Brain pericyte (primary cell): ENCODE results near the gene DIS3L2.

Experiments used
- DNase-seq: peaks from one replicate; pipeline ENCODE4 v3.0.0-alpha.2; 2012; ENCODE audit warnings: low read depth, low spot score

Gene DIS3L2

DNA sequence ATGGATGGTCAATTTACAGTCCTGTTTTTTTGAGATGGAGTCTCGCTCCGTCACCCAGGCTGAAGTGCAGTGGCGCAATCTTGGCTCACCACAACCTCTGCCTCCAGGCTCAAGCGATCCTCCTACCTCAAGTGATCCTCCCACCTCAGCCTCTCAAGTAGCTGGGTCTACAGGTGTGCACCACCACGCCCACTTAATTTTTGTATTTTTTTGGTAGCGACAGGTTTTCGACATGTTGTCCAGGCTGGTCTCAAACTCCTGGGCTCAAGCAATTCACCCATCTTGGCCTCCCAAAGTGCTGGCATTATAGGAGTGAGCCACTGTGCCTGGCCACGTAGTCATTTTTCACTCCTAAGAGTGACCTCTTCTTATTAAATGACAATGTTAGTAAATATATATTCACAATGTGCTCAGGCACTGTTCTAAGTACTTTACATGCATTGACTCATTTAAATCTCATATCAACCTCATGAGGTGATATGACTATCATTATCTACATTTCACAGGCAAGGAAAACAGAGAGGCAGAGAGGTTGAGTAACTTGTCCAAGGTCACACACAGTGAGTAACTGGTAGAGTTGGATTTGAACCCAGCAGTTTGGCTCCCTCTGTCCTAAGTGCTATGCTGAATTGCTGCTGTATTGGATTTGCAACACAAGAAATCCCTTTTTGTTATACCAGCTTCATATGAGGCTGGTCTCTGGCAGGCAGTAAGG, 5.6 kb upstream of the DIS3L2 start:
- no peak for DNase-seq

- DNase-seq, result no peak
Observed at GRCh38 chr2:231957913-231958763, 3.4 kb upstream of the DIS3L2 start.

DNA sequence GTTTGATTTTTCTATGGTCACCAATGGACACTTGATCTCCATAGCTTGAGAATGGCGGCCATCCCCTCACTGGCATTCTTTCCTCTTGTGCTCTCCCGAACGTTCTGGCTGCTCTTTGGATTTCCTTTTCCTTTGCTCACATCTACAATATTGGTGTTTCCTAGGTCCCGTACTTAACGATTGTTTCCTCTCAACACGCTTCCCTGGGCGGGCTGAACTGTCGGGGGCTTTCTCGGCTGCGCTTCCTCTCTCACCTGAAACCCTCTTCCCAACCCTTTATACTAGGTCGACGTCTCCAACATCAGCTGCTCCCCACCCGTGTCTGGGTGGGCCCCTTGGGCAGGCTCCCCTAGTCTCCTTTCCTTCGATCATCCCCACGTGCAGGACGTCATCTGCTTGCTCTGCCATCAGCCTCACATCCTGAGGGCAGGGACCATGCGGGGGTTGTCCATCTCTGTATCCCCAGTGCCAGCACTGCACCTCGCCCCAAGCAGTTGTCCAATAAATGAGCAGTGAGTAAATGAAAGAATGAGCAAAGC, 634 bp upstream of the DIS3L2 start:
- DNase-seq, result no peak

DNA sequence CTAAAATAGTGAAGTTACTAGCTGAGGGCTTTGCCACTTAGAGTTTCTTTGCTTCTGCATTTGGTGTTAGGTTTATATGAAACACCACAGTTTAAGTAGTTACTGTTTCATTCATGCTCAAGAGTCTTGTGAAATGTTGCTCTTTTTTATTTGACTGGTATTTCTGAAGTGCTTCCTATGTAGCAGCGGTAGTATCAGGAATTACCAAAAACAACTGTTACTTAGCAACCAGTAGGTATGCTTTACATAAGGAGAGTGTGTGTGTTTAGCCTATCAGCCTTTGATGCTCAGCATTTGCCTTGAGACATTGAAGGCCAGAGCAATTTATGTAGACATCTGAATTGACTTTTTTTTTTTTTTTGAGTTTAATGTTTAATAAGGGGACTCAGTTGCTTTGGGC, 3.6 kb downstream of the DIS3L2 start:
- no peak for DNase-seq

GRCh38 chr2:231966886-231967285, 5.4 kb downstream of the DIS3L2 start:
- DNase-seq, result no peak

- no peak for DNase-seq
Observed at GRCh38 chr2:231968820-231969219, 7.3 kb downstream of the DIS3L2 start.

GRCh38 chr2:231970461-231970860, 8.9 kb downstream of the DIS3L2 start:
- no peak for DNase-seq

DNA sequence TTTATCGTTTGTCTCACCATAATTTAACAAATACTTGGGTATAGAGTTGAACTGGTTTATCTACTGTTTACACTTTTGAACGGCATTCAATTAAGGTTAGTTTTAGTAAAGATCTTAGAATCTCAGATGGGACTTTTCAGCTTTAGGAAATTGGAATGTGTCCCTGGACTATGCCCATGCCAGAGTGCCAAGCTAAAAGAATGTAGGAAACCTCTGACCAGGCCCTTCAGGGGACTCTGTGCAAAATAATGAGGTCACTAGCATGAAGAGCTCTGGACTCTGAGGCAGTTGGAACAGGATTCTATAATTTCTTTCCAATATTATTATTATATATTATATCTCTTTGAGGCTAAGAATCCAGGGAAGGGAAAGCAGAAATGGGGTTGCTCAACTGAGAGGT, 13.5 kb downstream of the DIS3L2 start:
- DNase-seq, result no peak

DNA sequence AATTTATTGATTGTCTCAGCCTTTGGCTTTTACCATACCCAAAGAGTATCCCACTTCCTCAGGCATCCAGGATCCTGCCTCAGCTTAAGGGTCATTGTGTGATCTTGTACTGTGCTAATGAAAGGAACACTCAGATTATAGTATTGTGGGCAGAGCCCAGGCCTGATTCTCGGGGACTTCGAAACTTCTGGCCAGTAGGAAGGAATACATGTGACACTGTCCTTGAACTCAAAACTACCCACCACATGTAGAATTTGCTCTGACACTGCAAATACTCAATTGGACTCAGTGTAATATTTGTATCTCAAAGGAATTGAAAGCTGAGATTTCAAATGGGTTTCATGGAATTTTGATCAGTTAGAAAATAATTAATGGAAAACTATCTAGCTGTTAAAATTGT, 15.9 kb downstream of the DIS3L2 start:
- DNase-seq, result no peak

DNA sequence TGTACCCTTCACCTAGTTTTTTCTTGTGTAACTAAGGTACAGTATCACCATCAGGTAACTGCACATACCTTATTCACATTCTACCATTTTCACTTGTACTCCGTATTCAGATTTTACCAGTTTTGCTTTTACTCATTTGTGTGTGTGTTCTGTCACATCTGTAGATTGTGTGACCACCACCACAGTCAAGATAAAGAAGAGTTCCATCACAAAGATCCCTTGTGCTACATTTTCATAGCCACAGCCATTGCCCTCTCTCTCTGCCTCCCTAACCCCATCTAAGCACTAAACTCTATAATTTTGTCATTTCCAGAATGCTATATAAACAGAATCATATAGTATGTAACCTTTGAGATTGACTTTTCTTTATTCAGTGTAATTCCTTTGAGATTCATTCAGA, 23.5 kb downstream of the DIS3L2 start:
- DNase-seq, result no peak

DNA sequence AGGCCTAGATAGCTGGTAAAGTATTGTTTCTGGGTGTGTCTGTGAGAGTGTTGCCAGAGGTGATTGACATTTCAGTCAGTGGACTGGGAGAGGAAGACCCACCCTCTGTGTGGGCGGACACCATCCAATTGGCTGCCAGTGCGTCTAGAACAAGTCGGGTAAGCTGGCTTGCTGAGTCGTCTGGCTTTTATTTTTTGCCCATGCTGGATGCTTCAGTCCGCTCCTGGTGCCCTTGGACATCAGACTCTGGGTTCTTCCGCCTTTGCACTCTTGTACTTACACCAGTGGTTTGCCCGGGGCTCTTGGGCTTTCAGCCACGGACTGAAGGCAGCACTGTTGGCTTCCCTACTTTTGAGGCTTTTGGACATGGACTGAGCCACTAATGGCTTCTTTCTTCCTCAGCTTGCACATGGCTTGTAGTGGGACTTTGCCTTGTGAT, 24.3 kb downstream of the DIS3L2 start:
- DNase-seq, result no peak

DNA sequence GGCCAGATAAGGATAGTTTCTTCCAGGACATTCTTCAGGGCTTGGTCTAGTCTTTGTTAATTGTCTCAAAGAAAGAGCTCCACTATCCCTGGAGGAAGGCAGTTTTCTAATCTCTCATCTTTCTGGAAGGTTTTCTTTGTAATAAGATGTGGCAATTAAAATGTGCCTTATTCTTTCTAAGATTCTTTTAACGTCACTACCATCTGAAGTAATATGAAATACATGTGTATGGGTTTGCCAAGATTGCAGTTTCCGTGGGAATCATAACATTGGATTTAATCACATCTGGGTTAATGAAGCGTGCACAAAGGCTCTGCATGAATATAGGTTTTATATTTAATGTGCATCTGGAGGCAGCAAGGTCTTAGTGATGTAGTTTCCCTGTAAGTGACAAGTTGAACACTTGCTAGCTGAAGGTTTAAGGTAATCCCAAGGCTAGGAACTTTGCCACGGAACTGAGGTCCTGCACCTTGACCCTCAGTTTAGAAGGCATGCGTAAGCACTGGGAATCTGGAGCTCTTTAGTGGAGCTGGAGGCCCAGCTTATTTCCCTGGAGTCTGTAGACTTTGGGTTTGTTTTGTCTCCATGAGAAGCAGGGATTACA, 25.7 kb downstream of the DIS3L2 start:
- DNase-seq, result no peak

GRCh38 chr2:231988179-231988866, 26.8 kb downstream of the DIS3L2 start:
- no peak for DNase-seq

DNA sequence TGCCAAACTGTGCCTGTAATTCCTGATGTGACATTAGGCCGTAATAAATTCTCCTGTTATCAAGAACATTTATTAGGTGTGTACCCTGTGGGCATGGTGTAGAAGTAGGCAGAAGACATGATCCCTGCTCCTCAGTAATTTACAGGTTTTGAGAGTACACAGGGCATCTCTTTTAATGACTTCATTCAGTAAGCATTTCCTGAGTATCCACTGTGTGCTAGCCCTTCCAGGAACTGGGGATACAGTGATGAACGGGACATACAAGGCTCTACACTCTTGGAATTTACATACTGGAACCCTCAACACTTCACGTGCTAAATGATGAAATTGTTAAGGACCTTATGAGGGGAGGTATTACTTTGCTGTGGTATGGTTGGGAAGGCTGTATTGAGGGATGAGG, 30.2 kb downstream of the DIS3L2 start:
- no peak for DNase-seq

- DNase-seq, result no peak
Observed at GRCh38 chr2:231992888-231993287, 31.4 kb downstream of the DIS3L2 start.

- DNase-seq, result no peak
Observed at GRCh38 chr2:231996797-231997540, 35.5 kb downstream of the DIS3L2 start.

GRCh38 chr2:231998046-231998445, 36.5 kb downstream of the DIS3L2 start:
- DNase-seq, result no peak

DNA sequence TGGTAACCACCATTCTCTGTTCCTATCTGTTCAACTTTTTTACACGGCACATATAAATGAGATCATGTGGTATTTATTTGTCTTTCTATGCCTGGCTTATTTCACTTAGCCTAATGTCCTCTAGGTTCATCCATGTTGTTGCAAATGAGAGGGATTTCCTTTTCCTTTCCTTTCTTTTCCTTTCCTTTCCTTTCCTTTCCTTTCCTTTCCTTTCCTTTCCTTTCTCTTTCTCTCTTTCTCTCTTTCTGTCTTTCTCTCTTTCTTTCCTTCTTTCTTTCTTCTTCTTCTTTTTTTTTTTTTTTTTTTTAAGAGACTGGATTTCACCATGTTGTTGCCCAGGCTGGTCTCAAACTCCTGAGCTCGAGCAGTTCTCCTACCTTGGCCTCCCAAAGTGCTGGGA, 38.9 kb downstream of the DIS3L2 start:
- no peak for DNase-seq

DNA sequence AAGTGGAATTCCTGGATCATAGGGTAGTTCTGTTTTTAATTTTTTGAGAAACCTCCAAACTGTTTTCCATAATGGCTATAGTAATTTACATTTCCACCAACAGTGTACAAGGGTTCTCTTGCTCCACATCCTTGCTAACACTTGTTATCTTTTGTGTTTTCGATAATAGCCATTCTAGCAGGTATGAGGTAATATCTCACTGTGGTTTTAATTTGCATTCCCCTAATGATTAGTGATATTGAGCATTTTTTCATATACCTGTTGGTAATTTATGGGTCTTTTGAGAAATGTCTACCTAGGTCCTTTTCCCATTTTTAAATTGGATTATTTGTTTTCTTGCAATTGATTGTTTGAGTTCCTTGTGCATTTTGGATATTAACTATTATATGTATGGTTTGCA, 39.6 kb downstream of the DIS3L2 start:
- no peak for DNase-seq

GRCh38 chr2:232006253-232006652, 44.7 kb downstream of the DIS3L2 start:
- no peak for DNase-seq
